ENCODE measurements around the gene RAB4A.

Gene RAB4A

GRCh38 chr1:229247871-229248270 lies 23.0 kb upstream of the RAB4A start:
- DNase-seq: no peak

GRCh38 chr1:229248821-229249817 lies 21.8 kb upstream of the RAB4A start:
- no peak for DNase-seq

GRCh38 chr1:229249854-229250644 lies 20.9 kb upstream of the RAB4A start:
- DNase-seq: no peak

- no peak for DNase-seq
Measured at GRCh38 chr1:229251185-229251584, 19.7 kb upstream of the RAB4A start.

GRCh38 chr1:229252228-229252984 lies 18.5 kb upstream of the RAB4A start:
- peak; percentile 41 for DNase-seq

- DNase-seq: peak; percentile 71
Measured at GRCh38 chr1:229253151-229253974, 17.5 kb upstream of the RAB4A start.

- DNase-seq: no peak
Measured at GRCh38 chr1:229254910-229255541, 15.9 kb upstream of the RAB4A start.

- peak; percentile 64 for DNase-seq
Measured at GRCh38 chr1:229258031-229258756, 12.7 kb upstream of the RAB4A start.

GRCh38 chr1:229258757-229259060 lies 12.2 kb upstream of the RAB4A start:
- no peak for DNase-seq

- DNase-seq: no peak
Measured at GRCh38 chr1:229260297-229260696, 10.6 kb upstream of the RAB4A start.

GRCh38 chr1:229262239-229262638 lies 8.7 kb upstream of the RAB4A start:
- no peak for DNase-seq

- no peak for DNase-seq
Measured at GRCh38 chr1:229263254-229263653, 7.7 kb upstream of the RAB4A start.

- DNase-seq: no peak
Measured at GRCh38 chr1:229264068-229264467, 6.8 kb upstream of the RAB4A start.

- no peak for DNase-seq
Measured at GRCh38 chr1:229264487-229264886, 6.4 kb upstream of the RAB4A start.

GRCh38 chr1:229266274-229266673 lies 4.6 kb upstream of the RAB4A start:
- no peak for DNase-seq

- DNase-seq: no peak
Measured at GRCh38 chr1:229266832-229267500, 3.9 kb upstream of the RAB4A start.

GRCh38 chr1:229268505-229268904 lies 2.4 kb upstream of the RAB4A start:
- no peak for DNase-seq

GRCh38 chr1:229271448-229272159 lies 693 bp downstream of the RAB4A start:
- peak; percentile 12 for DNase-seq

Measured in NCI-H2227 treated with DMSO at 0.1 percent for 48 hours (cell line).